GM21825 (cell line): ENCODE data around the gene WBP1L.
"Not testable (repeated sequence)": the region's sequence is repeated elsewhere in the genome, so short reads cannot be mapped to it uniquely, and the experiment has no call there.

Experiments used
- ATAC-seq: cut with Tn5 transposase; IDR thresholded peaks from one replicate; pipeline ENCODE4 v1.9.1; 2021; ENCODE audit warnings: mild to moderate bottlenecking, moderate library complexity; ENCODE audit not compliant: unreplicated experiment

The WBP1L gene

DNA sequence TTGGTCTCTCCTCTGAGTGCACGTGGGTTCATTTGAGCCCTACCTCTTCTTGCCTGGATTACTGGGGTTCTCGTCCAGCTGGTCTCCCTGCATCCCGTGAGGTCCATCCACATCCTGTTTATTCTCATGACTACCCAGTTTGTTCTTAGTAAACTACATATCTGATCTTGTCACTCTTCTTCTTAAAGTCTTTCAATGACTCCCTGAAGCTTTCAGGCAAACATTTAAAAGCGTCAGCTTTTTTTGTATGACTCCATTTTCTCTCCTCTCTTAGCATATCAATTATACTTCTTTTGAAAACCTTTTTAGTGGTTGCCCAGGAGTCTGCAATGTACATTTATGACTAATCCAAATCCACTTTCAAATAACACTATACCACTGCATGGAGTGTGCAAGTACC, 21.8 kb upstream of the WBP1L start:
- no peak for ATAC-seq

DNA sequence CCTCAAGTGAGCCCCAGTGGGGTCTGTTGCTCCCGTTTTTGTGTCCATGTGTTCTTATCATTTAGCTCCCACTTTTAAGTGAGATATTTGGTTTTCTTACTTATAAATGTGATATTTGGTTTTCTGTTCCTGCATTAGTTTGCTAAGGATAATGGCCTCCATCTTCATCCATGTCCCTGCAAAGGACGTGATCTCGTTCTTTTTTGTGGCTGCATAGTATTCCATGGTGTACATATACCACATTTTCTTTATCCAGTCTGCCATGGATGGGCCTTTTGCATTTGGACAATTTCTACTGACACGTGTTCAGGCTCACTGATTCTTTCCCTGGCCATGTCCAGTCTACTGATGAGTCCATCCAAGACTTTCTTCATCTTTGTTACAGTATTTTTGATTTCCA, 19.8 kb upstream of the WBP1L start:
- ATAC-seq, result no peak

DNA sequence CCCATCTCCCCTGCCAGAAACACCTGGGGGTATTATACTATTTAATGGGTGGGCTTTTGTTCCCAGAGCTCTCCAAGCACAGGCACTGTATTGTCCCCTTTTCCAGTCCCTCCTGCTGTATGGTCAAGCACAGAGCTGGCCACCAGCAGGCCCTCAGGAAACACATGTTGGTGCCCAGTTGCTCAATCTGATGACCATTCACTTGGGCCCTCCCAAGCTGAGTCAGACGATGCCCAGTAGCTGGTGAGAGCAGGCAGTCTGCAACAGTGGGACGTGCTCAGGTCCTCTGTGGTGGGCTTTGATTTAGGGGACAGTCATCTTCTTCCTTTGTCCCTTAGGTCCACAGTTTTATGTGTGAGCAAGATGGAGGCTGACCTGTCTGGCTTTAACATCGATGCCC, 17.5 kb upstream of the WBP1L start:
- ATAC-seq, result no peak

DNA sequence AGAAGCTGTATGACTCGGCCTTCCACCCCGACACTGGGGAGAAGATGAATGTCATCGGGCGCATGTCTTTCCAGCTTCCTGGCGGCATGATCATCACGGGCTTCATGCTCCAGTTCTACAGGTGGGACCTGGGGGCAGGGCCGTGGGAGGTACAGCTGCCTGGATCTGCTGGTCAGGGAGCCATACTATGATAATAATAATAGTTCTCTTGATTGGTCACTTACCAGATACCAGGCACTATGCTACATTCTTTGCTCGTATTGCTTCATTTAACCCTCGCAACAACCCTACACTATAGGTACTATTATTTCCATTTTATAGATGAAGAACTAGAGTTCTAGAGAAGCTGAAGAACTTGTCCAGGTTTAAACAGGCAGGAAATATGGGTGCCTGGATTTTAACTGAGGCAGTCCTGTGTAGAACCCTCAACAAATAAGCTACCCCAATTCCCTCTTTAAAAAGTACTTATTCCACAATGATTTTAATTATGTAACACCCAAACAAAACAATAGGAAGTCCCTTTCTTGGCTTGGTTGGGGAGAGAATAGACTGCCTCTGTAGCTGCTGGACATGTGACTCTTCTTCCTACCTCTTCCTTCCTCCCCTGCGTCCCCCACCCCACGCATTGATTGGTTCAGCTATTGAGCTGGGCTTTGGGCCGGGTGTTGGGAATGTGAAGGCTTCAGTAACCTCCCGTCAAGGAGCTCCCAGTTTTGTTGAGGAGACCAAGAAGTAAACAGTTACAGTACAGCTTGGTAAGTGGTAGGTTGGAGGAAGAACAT, 16.5 kb upstream of the WBP1L start:
- ATAC-seq, result no peak

DNA sequence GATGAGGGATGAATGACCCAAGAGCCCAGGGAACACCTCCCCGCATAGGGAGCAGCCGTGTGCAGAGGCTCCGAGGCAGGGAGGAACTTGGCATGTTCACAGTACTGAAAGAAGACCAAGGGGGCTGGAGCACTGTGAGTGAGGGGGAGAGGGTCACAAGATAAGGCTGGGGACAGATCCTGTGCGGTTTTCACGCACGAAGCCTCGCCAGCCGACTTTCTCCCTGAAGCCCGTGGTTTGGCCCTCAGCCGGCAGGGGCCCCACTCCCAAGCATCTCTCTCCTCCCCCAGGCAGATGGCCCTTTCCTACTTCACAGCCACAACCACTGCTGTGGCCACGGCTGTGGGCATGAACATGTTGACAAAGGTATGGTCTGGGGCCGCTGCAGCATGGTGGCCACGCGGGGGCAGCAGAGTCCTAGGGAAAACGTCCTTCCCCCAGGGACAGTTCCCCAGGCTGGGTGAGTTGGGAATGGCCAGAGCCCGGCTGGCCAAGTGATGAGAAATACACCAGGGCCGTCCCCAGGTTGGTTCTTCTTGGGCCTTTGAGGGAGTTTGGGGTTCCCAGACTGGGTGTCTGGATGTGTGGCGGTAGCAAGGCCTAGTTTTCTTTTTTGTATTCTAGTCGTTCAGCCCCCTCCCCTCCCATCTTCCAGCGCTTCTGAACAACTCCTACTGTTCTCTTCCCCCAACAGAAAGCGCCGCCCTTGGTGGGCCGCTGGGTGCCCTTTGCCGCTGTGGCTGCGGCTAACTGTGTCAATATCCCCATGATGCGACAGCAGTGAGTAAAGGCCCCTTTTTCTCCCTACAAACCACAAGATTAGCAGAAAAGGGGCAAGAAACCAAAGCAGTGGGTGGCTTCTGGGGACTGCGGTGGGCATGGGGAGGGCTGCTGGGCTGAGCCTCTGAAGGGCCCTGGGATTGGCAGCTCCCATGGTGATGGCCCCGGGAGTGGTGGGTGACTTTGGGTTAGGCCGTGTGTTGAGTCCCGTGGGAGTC, 14.4 kb upstream of the WBP1L start:
- no peak for ATAC-seq

DNA sequence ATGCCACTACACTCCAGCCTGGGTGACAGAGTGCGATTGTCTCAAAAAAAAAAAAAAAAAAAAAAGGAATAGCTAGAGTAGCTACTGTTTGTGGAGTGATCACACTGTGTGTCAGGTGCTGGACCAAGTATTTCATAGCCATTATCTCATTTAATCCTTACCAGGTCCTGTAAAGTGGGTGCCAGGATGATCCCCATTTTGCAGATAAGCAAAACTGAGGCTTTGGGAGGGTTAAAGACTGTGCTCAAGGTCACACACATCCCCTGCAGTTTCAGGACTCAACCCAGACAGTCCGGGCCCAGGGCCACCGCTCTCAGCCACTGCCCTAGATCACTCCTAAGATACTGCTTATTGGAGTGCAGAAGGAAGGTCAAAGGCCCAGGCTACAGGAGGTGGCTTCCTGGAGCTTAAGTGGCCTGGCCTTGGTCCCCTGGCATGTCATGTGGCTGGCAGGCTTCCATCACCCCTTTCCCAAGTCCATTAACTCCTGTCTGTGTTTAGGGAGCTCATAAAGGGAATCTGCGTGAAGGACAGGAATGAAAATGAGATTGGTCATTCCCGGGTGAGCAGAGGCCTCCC, 12.4 kb upstream of the WBP1L start:
- no peak for ATAC-seq

DNA sequence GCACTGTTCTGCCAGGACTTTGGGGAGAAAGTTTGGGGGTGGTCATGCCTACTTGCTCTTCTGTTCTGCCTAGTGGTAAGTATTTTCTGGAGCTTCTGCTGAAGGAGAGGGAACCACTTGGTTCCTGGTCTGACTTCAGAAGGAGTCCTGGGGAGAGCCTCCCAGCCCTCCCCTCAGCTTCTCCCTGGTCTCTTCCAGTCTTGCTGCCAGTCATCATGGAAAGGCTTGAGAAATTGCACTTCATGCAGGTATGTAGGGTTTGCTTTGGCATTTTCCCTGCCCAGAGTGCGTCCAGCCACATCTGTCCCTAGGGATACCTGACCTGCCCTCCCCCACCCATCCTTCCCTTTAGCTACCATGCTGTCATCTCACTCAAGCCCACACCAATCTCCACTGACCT, 11.1 kb upstream of the WBP1L start:
- no peak for ATAC-seq

DNA sequence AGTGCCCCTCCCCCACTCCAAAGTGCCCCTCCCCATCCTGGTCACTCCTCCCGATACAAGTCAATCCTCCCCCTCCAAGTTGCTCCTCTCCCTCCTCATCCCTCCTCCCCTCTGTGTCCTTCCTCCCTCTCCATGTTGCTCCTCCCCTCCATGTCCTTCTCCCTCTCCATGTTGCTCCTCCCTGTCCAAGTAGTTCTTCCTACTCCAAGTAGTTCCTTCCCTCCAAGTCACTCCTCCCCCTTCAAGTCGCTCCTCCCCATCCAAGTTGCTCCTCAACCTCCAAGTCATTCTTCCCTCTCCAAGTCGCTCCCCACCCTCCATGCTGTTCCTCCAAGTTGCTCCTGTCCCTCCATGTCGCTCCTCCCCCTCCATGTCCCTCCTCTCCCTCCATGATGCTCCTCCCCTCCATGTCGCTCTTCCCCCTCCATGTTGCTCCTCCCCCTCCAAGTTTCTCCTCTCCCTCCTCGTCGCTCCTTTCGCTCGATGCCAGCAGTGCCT, 8.6 kb upstream of the WBP1L start:
- no peak for ATAC-seq

DNA sequence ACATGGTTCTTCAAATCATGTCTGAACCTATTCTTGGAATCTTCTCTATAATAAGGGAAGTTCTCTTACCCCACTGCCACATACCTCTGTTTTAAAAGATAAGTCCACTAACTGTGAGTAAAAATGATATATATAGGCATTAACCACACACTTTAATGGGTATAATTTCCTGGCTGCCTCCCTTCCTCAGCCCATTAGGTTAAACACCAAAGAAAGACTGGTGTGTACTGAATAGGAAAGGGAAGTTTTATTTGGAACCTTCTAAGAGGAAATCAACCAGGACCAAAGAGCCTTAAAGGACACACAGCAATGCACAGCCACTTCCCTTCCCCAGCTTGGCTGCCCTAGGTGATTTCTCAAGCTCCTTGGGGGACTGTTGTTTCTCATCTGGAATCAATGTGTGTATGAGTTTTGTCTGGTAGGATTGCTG, 5.0 kb upstream of the WBP1L start:
- ATAC-seq, result no peak

DNA sequence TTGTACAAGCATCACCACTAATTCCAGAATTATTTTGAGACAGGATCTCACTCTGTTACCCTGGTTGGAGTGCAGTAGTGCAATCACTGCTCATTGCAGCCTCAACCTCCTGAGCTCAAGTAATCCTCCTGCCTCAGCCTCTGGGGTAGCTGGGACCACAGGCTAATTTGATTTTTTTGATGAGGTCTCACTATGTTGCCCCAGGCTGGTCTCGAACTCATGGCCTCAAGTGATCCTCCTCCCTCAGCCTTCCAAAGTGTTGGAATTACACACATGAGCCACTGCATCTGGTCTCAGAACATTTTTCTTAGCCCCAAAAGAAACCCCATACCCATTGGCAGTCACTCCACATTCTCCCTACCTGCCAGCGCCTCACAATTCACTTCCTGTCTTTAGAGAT, 3.5 kb upstream of the WBP1L start:
- no peak for ATAC-seq

DNA sequence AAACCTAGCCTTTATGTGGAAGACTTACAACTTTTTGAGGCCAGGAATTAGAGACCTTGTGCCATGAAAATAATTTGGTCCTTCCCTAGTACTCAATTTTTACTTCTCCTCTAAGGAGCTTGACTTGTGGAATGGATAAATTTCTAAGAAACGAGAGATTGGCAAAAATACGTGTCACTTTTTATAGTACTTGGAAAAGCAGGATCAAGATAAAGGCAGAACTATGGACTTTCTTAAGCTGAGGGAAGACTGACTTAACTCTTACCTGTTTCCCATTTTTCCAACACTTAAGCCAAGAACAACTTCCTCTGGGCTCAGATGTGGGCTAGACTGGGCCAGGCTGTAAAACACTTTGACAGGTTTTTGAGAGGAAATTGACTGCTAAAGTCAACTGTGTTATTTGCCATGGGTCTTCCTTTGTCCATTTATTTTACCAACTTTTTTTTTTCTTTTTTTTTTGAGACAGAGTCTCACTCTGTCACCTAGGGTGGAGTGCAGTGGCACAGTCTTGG, 2.0 kb upstream of the WBP1L start:
- no peak for ATAC-seq

DNA sequence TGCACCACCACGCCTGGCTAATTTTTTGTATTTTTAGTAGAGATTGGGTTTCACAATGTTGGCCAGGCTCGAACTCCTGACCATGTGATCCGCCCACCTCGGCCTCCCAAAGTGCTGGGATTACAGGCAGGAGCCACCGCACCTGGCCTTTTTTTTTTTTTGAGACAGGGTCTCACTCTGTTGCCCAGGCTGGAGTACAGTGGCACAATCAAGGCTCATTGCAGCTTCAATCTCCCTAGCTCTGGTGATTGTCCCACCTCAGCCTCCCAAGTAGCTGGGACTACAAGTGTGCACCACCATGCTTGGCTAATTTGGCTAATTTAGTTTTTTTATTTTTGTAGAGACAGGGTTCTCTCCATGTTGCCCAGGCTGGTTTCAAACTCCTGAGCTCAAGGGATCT, 1.4 kb upstream of the WBP1L start:
- not testable (repeated sequence) for ATAC-seq

DNA sequence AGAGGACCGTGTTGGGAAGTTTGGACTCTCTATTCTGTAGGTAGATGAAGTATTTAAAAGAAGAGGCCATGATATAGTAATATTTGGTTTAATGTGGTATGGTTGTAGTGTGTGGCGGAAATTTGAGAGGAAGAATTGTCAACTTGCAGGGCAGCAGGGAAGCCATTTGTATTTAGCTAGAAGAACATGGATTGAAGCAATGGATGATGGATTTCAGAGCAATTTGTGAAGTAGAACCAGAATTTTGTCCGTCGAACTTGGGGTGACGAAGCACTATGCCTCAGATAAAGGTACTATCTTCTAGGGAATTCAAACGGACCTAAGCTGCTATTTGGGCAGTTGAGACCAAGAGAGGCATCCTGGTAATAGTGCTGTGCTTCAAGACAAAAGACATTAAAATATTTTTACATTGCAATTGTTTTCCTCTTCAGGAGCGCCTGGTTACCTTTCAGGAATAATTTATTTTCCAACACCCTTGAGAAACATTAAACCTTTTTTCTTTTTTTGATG, 615 bp upstream of the WBP1L start:
- no peak for ATAC-seq

DNA sequence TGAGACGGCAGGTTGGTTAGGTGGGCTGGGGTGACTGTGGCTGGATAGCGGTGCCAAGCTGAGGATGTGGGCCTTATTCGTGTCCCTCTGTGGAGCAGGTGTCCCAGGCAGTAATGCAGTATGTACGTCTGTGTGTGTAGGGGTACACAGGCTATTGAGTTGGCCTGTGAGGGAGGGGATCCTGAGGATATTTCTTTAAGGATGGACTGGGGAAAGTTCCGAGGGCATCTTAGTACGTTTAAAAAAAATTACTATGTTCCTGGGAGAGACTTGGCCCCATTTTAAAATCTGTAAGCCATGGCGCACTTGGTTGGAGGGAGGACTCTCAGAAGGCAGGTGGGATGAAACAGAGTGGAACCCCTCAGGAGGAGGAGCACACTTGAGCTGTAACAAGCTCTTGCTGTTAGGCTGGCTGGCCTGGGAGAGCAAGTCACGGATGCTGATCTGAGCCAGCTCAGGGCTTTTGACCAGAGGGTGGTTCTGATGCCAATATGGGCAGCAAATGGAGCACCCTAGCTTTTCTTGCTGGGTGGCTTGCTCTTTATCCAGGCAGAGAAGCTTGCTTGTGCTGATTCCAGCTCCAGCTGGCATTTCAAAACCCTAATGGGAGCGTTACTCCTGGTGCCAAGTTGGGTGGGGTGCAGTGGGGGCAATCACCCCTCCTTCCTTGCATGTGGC, 765 bp downstream of the WBP1L start:
- ATAC-seq, result peak; percentile 7

DNA sequence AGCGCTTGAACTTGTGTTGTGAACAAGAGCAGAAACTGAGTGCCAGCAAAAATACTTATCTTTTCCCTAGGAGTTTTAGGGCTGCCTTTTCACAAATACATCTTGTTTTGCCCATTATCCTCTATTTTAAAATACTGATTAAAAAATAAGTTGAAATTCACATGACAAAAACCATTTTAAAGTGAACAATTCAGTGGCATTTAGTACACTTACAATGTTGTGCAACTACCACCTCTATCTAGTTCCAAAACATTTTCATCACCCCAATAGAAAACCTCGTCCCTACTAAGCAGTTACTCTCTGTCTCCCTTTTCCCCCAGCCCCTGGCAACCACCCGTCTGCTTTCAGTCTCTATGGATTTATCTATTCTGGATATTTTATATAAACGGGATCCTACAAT, 1.4 kb downstream of the WBP1L start:
- no peak for ATAC-seq

DNA sequence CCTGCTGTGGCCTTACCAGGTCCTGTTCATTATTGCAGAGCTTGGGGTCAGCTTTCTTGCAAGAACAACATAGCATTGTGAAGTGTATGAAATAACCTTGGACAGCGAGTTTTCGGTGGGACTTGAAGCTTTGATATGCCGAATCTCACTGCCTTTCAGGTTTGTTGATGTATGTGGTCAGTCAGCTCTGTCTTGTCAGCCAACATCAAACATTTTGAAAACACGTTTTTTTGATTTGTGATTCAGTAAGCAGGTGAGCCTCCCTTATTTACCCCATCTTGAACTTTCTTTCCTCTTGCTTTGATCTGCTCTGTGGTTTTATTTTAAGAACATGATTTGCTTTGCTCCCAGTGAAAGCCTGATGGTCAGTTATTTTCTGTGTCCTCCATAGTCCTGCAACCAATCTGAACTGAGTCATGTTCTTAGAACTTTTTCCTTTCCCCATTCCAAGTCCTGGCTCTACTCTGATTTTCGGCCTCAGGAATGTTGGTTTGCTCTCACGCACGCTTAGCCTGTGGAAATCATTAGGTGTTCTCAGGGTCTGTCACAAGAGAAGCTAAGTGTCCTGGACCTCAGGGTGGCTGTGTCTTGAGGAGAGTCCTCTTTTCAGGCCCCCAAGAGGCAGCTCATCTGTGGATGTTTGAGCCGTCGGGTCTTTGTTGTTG, 8.7 kb downstream of the WBP1L start:
- ATAC-seq, result no peak

DNA sequence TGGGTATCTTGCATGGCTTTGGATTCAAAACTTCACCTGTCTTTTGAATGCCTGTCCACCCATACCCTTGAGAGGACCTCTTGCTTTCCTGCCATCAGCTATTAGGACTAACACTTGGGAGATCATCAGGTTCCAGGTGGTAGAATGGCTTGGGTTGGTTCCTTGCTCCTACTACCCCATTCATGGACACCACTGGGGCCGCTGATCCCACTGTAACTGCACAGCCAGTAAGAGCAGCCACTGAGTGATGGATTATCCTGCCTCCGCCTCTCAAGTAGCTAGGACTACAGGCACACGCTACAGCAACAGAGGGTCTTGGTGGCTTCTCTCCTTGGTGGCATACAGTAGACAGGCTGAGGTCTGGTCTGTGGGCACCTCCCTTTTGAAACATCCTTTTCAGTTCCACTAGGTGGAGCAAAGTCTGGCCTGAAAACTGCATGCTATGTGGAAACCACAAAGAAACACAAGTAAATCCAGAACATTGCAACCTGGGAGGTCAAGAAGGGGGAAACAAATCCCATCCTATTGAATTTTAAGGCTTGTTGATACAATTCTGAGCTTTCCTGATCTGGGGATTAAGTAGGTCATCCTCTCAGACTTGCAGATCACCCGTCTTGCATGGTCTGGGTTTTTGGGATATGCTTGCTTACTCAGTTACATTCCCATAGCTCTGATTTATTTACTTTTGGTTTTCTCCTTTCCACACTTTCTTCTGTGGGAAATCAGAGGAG, 9.4 kb downstream of the WBP1L start:
- no peak for ATAC-seq

DNA sequence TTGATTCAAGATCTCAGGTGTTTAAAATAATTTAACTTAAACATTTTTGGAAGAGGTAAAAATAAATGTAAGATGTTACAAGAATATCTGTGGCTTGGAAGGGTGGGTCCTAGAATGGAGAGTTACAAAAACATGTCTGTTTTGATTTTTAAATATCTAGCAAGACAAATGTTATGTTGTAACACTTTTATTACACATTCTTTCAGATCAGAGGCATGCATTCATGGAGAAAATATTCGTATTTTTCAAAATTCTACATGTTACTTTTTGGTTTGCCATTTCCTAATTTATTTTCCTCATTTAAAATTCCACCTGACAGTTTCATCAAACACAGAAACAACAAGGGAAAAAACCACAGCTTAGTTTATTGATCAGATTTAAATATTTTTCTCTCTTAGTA, 10.0 kb downstream of the WBP1L start:
- no peak for ATAC-seq

DNA sequence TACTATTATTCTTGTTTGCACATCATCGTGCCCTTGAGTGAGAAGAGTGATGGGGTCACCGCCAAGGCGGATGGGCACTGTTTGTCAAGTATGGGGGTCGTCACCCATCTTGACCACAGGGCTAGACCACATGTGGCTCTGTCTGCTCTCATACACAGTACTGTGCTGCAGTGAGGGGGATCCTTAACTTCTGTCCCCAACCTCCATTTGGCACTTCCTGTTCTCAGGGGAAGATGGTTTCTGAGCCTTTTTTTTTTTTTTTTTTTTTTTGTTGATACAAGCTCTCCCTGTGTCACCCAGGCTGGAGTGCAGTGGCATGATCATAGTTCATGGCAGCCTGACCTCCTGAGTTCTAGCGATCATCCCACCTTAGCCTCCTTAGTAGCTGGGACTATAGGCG, 13.6 kb downstream of the WBP1L start:
- ATAC-seq, result no peak
